Epithelial cell of prostate (primary cell): ENCODE measurements around the gene NPIPB12.
"Not testable (repeated sequence)": the region's sequence is repeated elsewhere in the genome, so short reads cannot be mapped to it uniquely, and the experiment has no call there.

Experiments
- DNase-seq: peaks from one replicate; pipeline ENCODE4 v3.0.0-alpha.2; 2011; ENCODE audit warnings: low read depth, low spot score
- H3K27ac ChIP-seq: fragments of 450-650 bp; 2 replicates; pipeline ENCODE4 v1.5.1; 2017; ENCODE audit warnings: mild to moderate bottlenecking

Gene NPIPB12

GRCh38 chr16:29506308-29506707 lies at the start of gene NPIPB12:
TSS of gene NPIPB12 (minus strand) at chr16:29506408.
- peak within 1 kb of the TSS; percentile 53 for H3K27ac ChIP-seq
- DNase-seq = not testable (repeated sequence)

GRCh38 chr16:29521520-29521919 lies 15.3 kb upstream of the NPIPB12 start:
- not testable (repeated sequence) for DNase-seq, H3K27ac ChIP-seq

GRCh38 chr16:29482276-29482675 lies 23.9 kb downstream of the NPIPB12 start:
- DNase-seq, H3K27ac ChIP-seq: not testable (repeated sequence)

GRCh38 chr16:29472065-29472464 lies 34.1 kb downstream of the NPIPB12 start:
- H3K27ac ChIP-seq, DNase-seq: not testable (repeated sequence)

- not testable (repeated sequence) for H3K27ac ChIP-seq, DNase-seq
These were observed 36.5 kb downstream of the NPIPB12 start for GRCh38 chr16:29469660-29470059.

- not testable (repeated sequence) for H3K27ac ChIP-seq, DNase-seq
These were observed 38.4 kb downstream of the NPIPB12 start for GRCh38 chr16:29467654-29468366.

GRCh38 chr16:29466904-29467303 lies 39.3 kb downstream of the NPIPB12 start:
- not testable (repeated sequence) for DNase-seq, H3K27ac ChIP-seq

GRCh38 chr16:29465985-29466824 lies 40.0 kb downstream of the NPIPB12 start:
- not testable (repeated sequence) for H3K27ac ChIP-seq, DNase-seq

- not testable (repeated sequence) for H3K27ac ChIP-seq, DNase-seq
These were observed 45.6 kb downstream of the NPIPB12 start for GRCh38 chr16:29460647-29461030.

GRCh38 chr16:29459706-29460646 lies 46.2 kb downstream of the NPIPB12 start, which contains the start of gene SULT1A4:
TSS of gene SULT1A4 (plus strand) at chr16:29459913. CDS start at chr16:29461386, 1,473 bp downstream.
- H3K27ac ChIP-seq, DNase-seq: not testable (repeated sequence)

GRCh38 chr16:29457660-29458059 lies 48.5 kb downstream of the NPIPB12 start:
- not testable (repeated sequence) for DNase-seq, H3K27ac ChIP-seq

GRCh38 chr16:29454828-29455227 lies 51.4 kb downstream of the NPIPB12 start:
- not testable (repeated sequence) for DNase-seq, H3K27ac ChIP-seq

GRCh38 chr16:29454269-29454668 lies 51.9 kb downstream of the NPIPB12 start, which contains the start of the genes BOLA2 and SLX1B:
TSS of gene BOLA2 (minus strand) at chr16:29454351. CDS start at chr16:29454253, 98 bp downstream.
TSS of gene SLX1B (plus strand) at chr16:29454533.
- not testable (repeated sequence) for DNase-seq, H3K27ac ChIP-seq

- DNase-seq, H3K27ac ChIP-seq: not testable (repeated sequence)
These were observed 52.5 kb downstream of the NPIPB12 start for GRCh38 chr16:29453754-29454153.
